ENCODE results near the gene SERTAD4.

SERTAD4 gene

DNA sequence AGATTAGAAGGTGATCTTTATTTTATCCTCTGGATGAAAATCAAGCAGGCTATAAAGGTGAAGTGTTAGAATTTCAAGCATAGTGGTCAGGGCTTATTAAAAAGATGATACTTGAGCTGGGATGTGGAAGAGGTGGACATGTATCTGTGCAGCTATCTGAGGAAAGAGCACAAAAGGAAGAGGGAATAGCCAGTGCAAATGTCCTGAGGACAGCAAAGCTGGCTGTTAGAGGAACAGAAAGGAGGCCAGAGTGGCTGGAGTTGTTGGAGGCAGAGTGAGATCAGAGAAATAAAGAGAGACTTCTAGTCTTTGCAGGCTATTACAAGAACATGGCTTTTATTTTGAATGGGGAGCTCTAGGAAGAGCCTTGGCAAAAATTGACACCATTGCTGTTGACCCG lies 4.4 kb upstream of the SERTAD4 start:
- TF ChIP-seq, protein P1, sequence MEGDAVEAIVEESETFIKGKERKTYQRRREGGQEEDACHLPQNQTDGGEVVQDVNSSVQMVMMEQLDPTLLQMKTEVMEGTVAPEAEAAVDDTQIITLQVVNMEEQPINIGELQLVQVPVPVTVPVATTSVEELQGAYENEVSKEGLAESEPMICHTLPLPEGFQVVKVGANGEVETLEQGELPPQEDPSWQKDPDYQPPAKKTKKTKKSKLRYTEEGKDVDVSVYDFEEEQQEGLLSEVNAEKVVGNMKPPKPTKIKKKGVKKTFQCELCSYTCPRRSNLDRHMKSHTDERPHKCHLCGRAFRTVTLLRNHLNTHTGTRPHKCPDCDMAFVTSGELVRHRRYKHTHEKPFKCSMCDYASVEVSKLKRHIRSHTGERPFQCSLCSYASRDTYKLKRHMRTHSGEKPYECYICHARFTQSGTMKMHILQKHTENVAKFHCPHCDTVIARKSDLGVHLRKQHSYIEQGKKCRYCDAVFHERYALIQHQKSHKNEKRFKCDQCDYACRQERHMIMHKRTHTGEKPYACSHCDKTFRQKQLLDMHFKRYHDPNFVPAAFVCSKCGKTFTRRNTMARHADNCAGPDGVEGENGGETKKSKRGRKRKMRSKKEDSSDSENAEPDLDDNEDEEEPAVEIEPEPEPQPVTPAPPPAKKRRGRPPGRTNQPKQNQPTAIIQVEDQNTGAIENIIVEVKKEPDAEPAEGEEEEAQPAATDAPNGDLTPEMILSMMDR (IDR thresholded peaks at IDR 0.05): no peak

DNA sequence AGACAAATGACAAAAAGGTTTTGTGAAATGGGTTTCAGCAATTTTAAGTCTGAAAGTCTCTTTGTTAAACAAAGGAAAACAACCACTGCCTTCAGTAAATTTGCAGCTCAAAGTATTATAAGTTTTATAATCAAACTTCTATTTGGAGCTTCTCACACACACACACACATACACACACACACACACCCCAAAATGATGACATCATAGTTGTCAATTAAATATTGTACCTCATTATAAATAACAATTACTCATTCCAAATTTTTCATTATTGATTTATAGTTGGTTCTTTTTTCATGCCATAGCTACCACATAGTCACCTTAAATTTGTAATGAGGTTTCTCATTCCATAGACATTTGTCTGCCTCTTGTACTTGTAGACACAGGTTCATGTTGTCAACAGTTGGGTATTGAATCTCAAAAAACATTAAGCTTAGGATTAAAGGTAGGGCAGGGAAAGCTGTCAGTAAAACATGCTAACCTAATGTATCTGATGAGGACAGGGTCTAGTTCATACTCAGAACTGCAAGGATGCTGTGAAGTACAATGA lies 2.4 kb upstream of the SERTAD4 start:
- TF ChIP-seq, protein P1 (IDR thresholded peaks at IDR 0.05): no peak

DNA sequence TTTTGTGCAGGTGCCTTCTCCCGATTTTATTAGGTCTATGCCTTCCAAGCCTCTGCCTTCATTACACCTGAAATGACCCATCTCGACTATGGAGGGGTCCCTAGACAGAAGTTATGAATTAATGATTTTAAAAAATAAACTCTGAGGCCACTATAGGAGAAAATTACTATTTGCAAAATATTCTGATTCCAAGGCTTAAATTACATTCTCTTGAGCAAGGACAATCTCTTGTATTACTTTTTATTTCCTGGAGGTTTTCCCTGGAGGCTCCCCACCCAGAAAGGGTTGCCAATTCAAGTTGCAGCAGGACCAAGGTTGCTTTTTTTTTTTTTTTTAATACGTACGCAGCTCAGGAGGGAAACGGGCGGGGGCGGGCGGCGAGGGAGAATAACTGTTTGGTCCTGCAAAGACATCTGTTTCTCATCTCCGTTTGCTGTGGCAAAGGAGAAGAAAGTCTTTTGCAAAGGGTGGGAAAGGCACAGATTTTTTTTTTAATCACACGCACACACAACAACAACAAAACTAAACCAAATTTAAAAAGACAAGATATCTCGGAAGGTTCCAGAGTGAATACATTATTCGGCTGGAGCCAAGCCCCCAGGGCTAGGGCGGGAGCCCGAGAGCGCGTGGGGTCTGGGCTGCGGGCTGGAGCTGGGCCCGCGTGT lies 618 bp upstream of the SERTAD4 start:
- TF ChIP-seq, protein P1 (IDR thresholded peaks at IDR 0.05): no peak

DNA sequence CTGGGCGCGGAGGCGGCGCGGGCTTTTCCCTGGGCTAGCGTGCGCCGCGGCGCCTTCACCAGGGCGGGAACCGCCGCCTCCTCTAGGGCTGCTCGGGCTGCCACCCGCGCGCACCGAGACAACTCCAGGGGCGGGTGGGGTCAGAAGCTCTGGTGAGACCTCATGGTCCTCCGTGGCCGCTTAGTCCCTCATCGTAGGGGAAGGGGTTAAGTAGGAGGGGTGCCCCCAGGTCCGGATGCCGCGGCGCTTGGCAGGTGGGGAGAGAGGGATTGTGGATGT lies 559 bp downstream of the SERTAD4 start:
- TF ChIP-seq, protein P1 (IDR thresholded peaks at IDR 0.05): no peak

DNA sequence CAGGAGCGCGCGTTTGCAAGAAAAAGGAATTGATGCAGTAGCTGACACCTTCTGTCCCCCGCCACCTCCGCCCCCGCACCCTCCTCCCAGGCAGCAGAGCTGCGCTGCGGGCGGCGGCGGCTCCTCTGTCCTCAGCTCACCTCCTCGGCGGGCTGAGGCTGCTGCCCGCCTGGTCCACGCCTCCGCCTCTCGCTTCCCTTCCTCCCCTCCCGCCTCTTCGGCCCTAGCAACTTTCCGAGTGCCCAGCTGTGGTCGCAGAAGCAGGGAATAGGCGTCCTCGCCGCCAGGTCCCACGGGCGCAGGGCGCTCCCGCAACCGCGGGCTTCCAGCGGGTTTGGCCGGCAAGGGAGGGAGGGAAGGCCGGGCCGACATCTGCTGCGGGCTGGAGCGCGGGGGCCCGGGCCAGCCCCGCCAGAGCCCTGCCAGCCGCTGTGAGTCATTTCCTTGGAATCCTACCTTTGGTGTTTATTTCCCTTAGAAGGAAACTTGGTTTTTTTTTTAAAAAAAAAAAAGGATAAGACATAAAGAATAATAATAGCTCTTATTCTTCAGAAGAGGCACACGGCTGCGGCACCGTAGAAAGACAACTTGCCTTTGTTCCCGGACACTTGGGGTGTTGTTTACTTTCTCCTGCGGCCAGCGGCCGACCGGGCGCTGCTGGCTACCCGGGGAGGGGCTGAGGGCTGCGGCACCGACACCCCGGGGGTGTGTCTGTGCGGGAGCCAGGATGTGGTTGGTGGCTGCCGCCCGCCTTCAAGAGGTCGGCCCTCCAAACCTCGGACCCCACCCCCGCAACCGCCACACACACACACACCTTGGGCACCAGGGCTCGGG lies 1.1 kb downstream of the SERTAD4 start:
- TF ChIP-seq, protein P1 (IDR thresholded peaks at IDR 0.05): no peak

DNA sequence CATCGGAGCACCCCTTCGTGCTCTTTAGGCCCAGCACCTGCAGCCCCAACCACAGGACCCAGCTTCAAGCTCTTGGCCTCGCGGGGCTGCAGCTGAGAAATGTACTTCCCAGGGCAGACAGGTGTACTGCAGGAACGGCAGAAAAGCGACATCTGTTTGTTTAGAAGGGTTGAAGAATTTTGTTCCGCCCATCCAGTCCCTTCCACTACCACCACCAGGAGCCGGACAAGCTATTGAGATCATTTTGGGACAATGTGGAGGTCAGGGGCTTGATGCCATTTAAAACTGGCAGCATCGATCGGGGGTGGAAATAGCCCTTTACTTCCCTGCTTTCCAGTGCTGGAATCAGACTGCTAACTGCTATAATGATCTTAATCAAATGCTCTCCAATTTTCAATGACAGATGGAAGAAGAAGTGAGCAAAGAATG lies 1.7 kb downstream of the SERTAD4 start:
- TF ChIP-seq, protein P1 (IDR thresholded peaks at IDR 0.05): no peak

DNA sequence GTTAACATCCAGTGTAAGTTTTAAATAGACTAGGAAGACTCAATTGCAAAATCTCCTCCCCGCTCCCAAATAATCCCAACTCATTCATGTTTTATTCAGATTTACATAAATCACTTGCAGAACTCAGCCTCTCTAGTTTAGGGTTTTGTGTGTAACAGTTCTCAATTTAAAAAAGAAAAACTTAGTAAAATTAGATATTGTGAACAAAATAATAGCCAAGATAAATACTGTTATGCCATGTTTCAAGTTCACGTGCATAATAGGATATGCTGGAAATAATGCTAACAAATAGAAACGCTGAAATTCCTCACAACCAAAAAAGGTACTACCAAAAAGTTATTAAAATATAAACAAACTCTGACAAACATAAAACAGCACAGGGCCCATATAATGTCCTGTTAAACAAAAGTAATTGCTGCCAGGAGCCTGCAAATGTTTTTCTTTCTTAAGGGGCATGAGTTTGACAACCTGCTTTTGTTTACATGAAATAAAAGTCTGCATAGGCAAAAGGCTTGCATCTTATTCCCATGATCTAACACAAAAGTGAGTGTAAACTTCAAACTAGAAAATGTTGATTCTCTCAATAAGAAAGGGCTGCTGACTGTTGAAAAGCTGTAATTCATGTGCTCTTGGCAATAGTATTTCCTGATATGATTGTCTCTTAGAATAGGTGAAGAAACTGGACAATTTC lies 2.9 kb downstream of the SERTAD4 start:
- TF ChIP-seq, protein P1 (IDR thresholded peaks at IDR 0.05): no peak
